Activated CD8-positive, alpha-beta T cell treated with anti-CD3 and anti-CD28 coated beads, Interleukin-2, amount 10 ng/mL, durations not matched to agents 7 days and 5 days (primary cell): ENCODE results near the gene GALNT7. TPM values are rescaled to one million over a fixed set of nuclear protein-coding genes. Genes with fewer than 3 reads are reported as not detected.

Experiments used
- ATAC-seq: fragments of 150-1000 bp; cut with Tn5 transposase; one replicate; pipeline ENCODE4 v1.10.0; 2021; ENCODE audit warnings: moderate library complexity
- CTCF ChIA-PET: fragments of 350-600 bp; sonication (Branson Sonifier 250); formaldehyde crosslinking; loops from one replicate; lab custom pipeline; 2021; ENCODE audit warnings: antibody characterized with exemption; lab: Charles Lee
- POLR2A ChIA-PET: fragments of 350-600 bp; sonication (Branson Sonifier 250); formaldehyde crosslinking; loops from one replicate; lab custom pipeline; 2021; ENCODE audit warnings: antibody characterized with exemption; lab: Charles Lee
- DNase-seq: peaks from one replicate; pipeline ENCODE4 v3.0.0-alpha.2; 2020
- H3K27ac Mint-ChIP-seq: one replicate; pipeline ENCODE4 v1.8.0; 2021; ENCODE audit warnings: mild to moderate bottlenecking, mixed read lengths
- H3K27me3 Mint-ChIP-seq: one replicate; pipeline ENCODE4 v1.8.0; 2021; ENCODE audit warnings: low read depth, mixed read lengths
- H3K36me3 Mint-ChIP-seq: one replicate; pipeline ENCODE4 v1.8.0; 2021; ENCODE audit warnings: low read depth, mixed read lengths
- H3K4me1 Mint-ChIP-seq: one replicate; pipeline ENCODE4 v1.8.0; 2021; ENCODE audit warnings: low read depth, mixed read lengths
- H3K4me3 Mint-ChIP-seq: one replicate; pipeline ENCODE4 v1.8.0; 2021; ENCODE audit warnings: mild to moderate bottlenecking, mixed read lengths
- H3K9me3 Mint-ChIP-seq: one replicate; pipeline ENCODE4 v1.8.0; 2022; ENCODE audit warnings: mixed read lengths; ENCODE audit not compliant: insufficient read depth
- total RNA-seq, 2 experiments: library from RNA; stranded (reverse); gene quantifications; one replicate each; pipeline ENCODE4 v1.2.3, GENCODE V29; 2021

The GALNT7 gene
- total RNA-seq, 2 experiments from 2014 or later = 16.2 to 16.7 TPM

GRCh38 chr4:173169178-173169427, 492 bp downstream of the GALNT7 start:
- ChIA-PET POLR2A (interaction anchor here (1.0 to 1.9 kb wide), 2 partner anchors 165 to 200 kb away, joined by 3 to 13 read pairs; partner anchors contain the start of gene HMGB2), CTCF (interaction anchor here (0.7 to 2.5 kb wide), 4 partner anchors 8 to 156 kb away, joined by 3 to 7 read pairs (median 4); no protein-coding TSS in a partner anchor)
- DNase-seq (no peak), ATAC-seq (no peak)
- no peaks in the 10 kb centered on the region for H3K27me3 Mint-ChIP-seq
- no peak overlapping the region for H3K27ac Mint-ChIP-seq
- no peaks in the 10 kb centered on the region for H3K9me3 Mint-ChIP-seq
- peaks cover 13% of the 10 kb centered on the region for H3K36me3 Mint-ChIP-seq
- no peak overlapping the region for H3K4me3 Mint-ChIP-seq
- H3K4me1 Mint-ChIP-seq = peaks cover 51% of the 10 kb centered on the region

GRCh38 chr4:173169428-173170181, 994 bp downstream of the GALNT7 start:
- Mint-ChIP-seq H3K9me3 (no peaks in the 10 kb centered on the region), H3K27ac (peak overlapping the region; percentile 87), H3K36me3 (peaks cover 13% of the 10 kb centered on the region), H3K4me1 (peaks cover 53% of the 10 kb centered on the region), H3K4me3 (peak overlapping the region; percentile 86), H3K27me3 (no peaks in the 10 kb centered on the region)
- ChIA-PET CTCF (interaction anchor here (0.7 to 1.8 kb wide), 6 partner anchors 11 to 156 kb away, joined by 3 to 8 read pairs (median 4); no protein-coding TSS in a partner anchor), POLR2A (interaction anchor here (1.9 kb wide), 1 partner anchor 164 kb away, joined by 13 read pairs; the partner anchor contains the start of gene HMGB2)
- DNase-seq = peak; percentile 64
- ATAC-seq = peak; percentile 68

GRCh38 chr4:173170182-173170778, 1.7 kb downstream of the GALNT7 start:
- CTCF ChIA-PET = interaction anchor here (0.7 to 1.8 kb wide), 8 partner anchors 10 to 157 kb away, joined by 3 to 8 read pairs (median 3); no protein-coding TSS in a partner anchor
- H3K27me3 Mint-ChIP-seq = no peaks in the 10 kb centered on the region
- no peak for DNase-seq
- peak overlapping the region; percentile 86 for H3K4me3 Mint-ChIP-seq
- H3K27ac Mint-ChIP-seq = peak overlapping the region; percentile 87
- POLR2A ChIA-PET = interaction anchor here (0.6 kb wide), 1 partner anchor 328 kb away, joined by 3 read pairs; no protein-coding TSS in a partner anchor
- ATAC-seq = no peak
- H3K9me3 Mint-ChIP-seq = no peaks in the 10 kb centered on the region
- peaks cover 53% of the 10 kb centered on the region for H3K4me1 Mint-ChIP-seq
- H3K36me3 Mint-ChIP-seq = peaks cover 10% of the 10 kb centered on the region

GRCh38 chr4:173171098-173171497, 2.5 kb downstream of the GALNT7 start:
- Mint-ChIP-seq H3K4me1 (peaks cover 46% of the 10 kb centered on the region), H3K36me3 (peaks cover 6% of the 10 kb centered on the region), H3K27me3 (no peaks in the 10 kb centered on the region), H3K27ac (no peak overlapping the region), H3K4me3 (peak overlapping the region; percentile 86), H3K9me3 (no peaks in the 10 kb centered on the region)
- ChIA-PET POLR2A (no interaction called here), CTCF (interaction anchor here (0.9 to 1.8 kb wide), 4 partner anchors 87 to 158 kb away, joined by 3 to 8 read pairs (median 6); no protein-coding TSS in a partner anchor)
- ATAC-seq = no peak
- no peak for DNase-seq

- H3K27ac Mint-ChIP-seq = no peak overlapping the region
- no peak overlapping the region for H3K4me3 Mint-ChIP-seq
- H3K27me3 Mint-ChIP-seq = no peaks in the 10 kb centered on the region
- no peaks in the 10 kb centered on the region for H3K36me3 Mint-ChIP-seq
- H3K9me3 Mint-ChIP-seq = no peaks in the 10 kb centered on the region
- DNase-seq (no peak), ATAC-seq (no peak)
- ChIA-PET CTCF (interaction anchor here (1.1 kb wide), 1 partner anchor 21 kb away, joined by 3 read pairs; no protein-coding TSS in a partner anchor), POLR2A (no interaction called here)
- H3K4me1 Mint-ChIP-seq = peaks cover 38% of the 10 kb centered on the region
Measured at GRCh38 chr4:173171987-173172386, 3.4 kb downstream of the GALNT7 start.

- ATAC-seq (no peak), DNase-seq (no peak)
- no peaks in the 10 kb centered on the region for H3K36me3 Mint-ChIP-seq
- H3K9me3 Mint-ChIP-seq = no peaks in the 10 kb centered on the region
- H3K27ac Mint-ChIP-seq = no peak overlapping the region
- POLR2A ChIA-PET = no interaction called here
- H3K4me1 Mint-ChIP-seq = peaks cover 30% of the 10 kb centered on the region
- CTCF ChIA-PET = interaction anchor here (1.2 to 1.5 kb wide), 2 partner anchors 83 to 160 kb away, joined by 4 read pairs; no protein-coding TSS in a partner anchor
- H3K27me3 Mint-ChIP-seq = no peaks in the 10 kb centered on the region
- no peak overlapping the region for H3K4me3 Mint-ChIP-seq
Measured at GRCh38 chr4:173174184-173174583, 5.6 kb downstream of the GALNT7 start.

GRCh38 chr4:173174594-173175012, 6.0 kb downstream of the GALNT7 start:
- Mint-ChIP-seq H3K4me1 (peaks cover 30% of the 10 kb centered on the region), H3K4me3 (no peak overlapping the region), H3K9me3 (no peaks in the 10 kb centered on the region), H3K36me3 (no peaks in the 10 kb centered on the region), H3K27me3 (no peaks in the 10 kb centered on the region), H3K27ac (no peak overlapping the region)
- no peak for ATAC-seq
- no peak for DNase-seq
- ChIA-PET POLR2A (no interaction called here), CTCF (interaction anchor here (0.6 kb wide), 1 partner anchor 165 kb away, joined by 3 read pairs; no protein-coding TSS in a partner anchor)

GRCh38 chr4:173176010-173176409, 7.4 kb downstream of the GALNT7 start:
- Mint-ChIP-seq H3K36me3 (no peaks in the 10 kb centered on the region), H3K27ac (no peak overlapping the region), H3K27me3 (no peaks in the 10 kb centered on the region), H3K4me1 (peaks cover 20% of the 10 kb centered on the region), H3K9me3 (no peaks in the 10 kb centered on the region), H3K4me3 (no peak overlapping the region)
- ChIA-PET CTCF (interaction anchor here (0.8 kb wide), 1 partner anchor 126 kb away, joined by 3 read pairs; no protein-coding TSS in a partner anchor), POLR2A (no interaction called here)
- ATAC-seq (no peak), DNase-seq (no peak)

- H3K27ac Mint-ChIP-seq = no peak overlapping the region
- H3K36me3 Mint-ChIP-seq = no peaks in the 10 kb centered on the region
- H3K27me3 Mint-ChIP-seq = no peaks in the 10 kb centered on the region
- CTCF ChIA-PET = interaction anchor here (0.6 kb wide), 1 partner anchor 9 kb away, joined by 3 read pairs; the partner anchor contains the start of gene GALNT7
- H3K9me3 Mint-ChIP-seq = no peaks in the 10 kb centered on the region
- DNase-seq (no peak), ATAC-seq (no peak)
- POLR2A ChIA-PET = no interaction called here
- H3K4me3 Mint-ChIP-seq = no peak overlapping the region
- H3K4me1 Mint-ChIP-seq = peaks cover 14% of the 10 kb centered on the region
Measured at GRCh38 chr4:173177232-173177631, 8.6 kb downstream of the GALNT7 start.

- Mint-ChIP-seq H3K4me1 (peaks cover 9% of the 10 kb centered on the region), H3K36me3 (no peaks in the 10 kb centered on the region), H3K9me3 (no peaks in the 10 kb centered on the region), H3K27me3 (no peaks in the 10 kb centered on the region), H3K4me3 (no peak overlapping the region), H3K27ac (no peak overlapping the region)
- ChIA-PET POLR2A (no interaction called here), CTCF (no interaction called here)
- ATAC-seq (no peak), DNase-seq (no peak)
Measured at GRCh38 chr4:173178144-173178543, 9.5 kb downstream of the GALNT7 start.

- H3K9me3 Mint-ChIP-seq = no peaks in the 10 kb centered on the region
- H3K27ac Mint-ChIP-seq = no peak overlapping the region
- H3K36me3 Mint-ChIP-seq = no peaks in the 10 kb centered on the region
- no peaks in the 10 kb centered on the region for H3K27me3 Mint-ChIP-seq
- H3K4me1 Mint-ChIP-seq = peaks cover 3% of the 10 kb centered on the region
- no peak for ATAC-seq
- ChIA-PET CTCF (no interaction called here), POLR2A (no interaction called here)
- no peak overlapping the region for H3K4me3 Mint-ChIP-seq
- DNase-seq = no peak
Measured at GRCh38 chr4:173181848-173182247, 13.2 kb downstream of the GALNT7 start.

GRCh38 chr4:173182403-173182802, 13.8 kb downstream of the GALNT7 start:
- no peaks in the 10 kb centered on the region for H3K27me3 Mint-ChIP-seq
- DNase-seq (no peak), ATAC-seq (no peak)
- H3K27ac Mint-ChIP-seq = no peak overlapping the region
- no peaks in the 10 kb centered on the region for H3K9me3 Mint-ChIP-seq
- H3K4me3 Mint-ChIP-seq = no peak overlapping the region
- H3K4me1 Mint-ChIP-seq = peaks cover 3% of the 10 kb centered on the region
- H3K36me3 Mint-ChIP-seq = no peaks in the 10 kb centered on the region
- CTCF ChIA-PET = no interaction called here
- POLR2A ChIA-PET = no interaction called here
